CD4-positive, alpha-beta memory T cell (primary cell): ENCODE results near the gene CCDC167. TPM values are rescaled to one million over a fixed set of nuclear protein-coding genes. Genes with fewer than 3 reads are reported as not detected.

Source experiments
- CTCF ChIA-PET: fragments of 350-600 bp; sonication (Branson Sonifier 250); formaldehyde crosslinking; loops from one replicate; lab custom pipeline; 2021; ENCODE audit warnings: inconsistent platforms; ENCODE audit not compliant: partially characterized antibody; lab: Charles Lee
- POLR2A ChIA-PET: fragments of 350-600 bp; sonication (Branson Sonifier 250); formaldehyde crosslinking; loops from one replicate; lab custom pipeline; 2021; ENCODE audit not compliant: partially characterized antibody; lab: Charles Lee
- DNase-seq, 5 donors: peaks; one replicate each; pipeline versions ENCODE4 v3.0.0 to v3.0.0-alpha.2; 2020 to 2022; ENCODE audit warnings: mixed read lengths in 1 of 5
- H3K27ac ChIP-seq: one replicate; pipeline ENCODE4 v1.7.0; 2013; ENCODE audit warnings: low read depth, low read length
- H3K27me3 ChIP-seq: 2 replicates; pipeline ENCODE4 v1.7.0; 2013; ENCODE audit warnings: mild to moderate bottlenecking, low read length, moderate library complexity; ENCODE audit not compliant: insufficient read depth
- H3K36me3 ChIP-seq: 2 replicates; pipeline ENCODE4 v1.7.0; 2013; ENCODE audit warnings: mild to moderate bottlenecking, low read length, moderate library complexity; ENCODE audit not compliant: insufficient read depth
- H3K4me1 ChIP-seq: 2 replicates; pipeline ENCODE4 v1.7.0; 2013; ENCODE audit warnings: mild to moderate bottlenecking, low read length, moderate library complexity; ENCODE audit not compliant: insufficient read depth
- H3K4me3 ChIP-seq, 2 donors: one replicate each; pipeline ENCODE4 v1.7.0; 2013; ENCODE audit warnings: low read length in 2 of 2, mild to moderate bottlenecking in 1 of 2
- H3K9me3 ChIP-seq, 2 donors: one replicate each; pipeline ENCODE4 v1.7.0; 2013; ENCODE audit warnings: low read length in 2 of 2, control low read depth in 1 of 2; ENCODE audit not compliant: control insufficient read depth in 1 of 2
- H3K27ac Mint-ChIP-seq, 7 donors: one replicate each; pipeline ENCODE4 v1.8.0; 2020 to 2021; ENCODE audit warnings: mixed read lengths in 7 of 7, mild to moderate bottlenecking in 6 of 7, inconsistent platforms in 3 of 7, moderate library complexity in 3 of 7
- H3K27me3 Mint-ChIP-seq, 2 donors: one replicate each; pipeline ENCODE4 v1.8.0; 2020 to 2021; ENCODE audit warnings: mixed read lengths in 2 of 2
- H3K36me3 Mint-ChIP-seq, 2 donors: one replicate each; pipeline ENCODE4 v1.8.0; 2020 to 2021; ENCODE audit warnings: mixed read lengths in 2 of 2, inconsistent platforms in 1 of 2, mild to moderate bottlenecking in 1 of 2
- H3K4me1 Mint-ChIP-seq, 4 donors: one replicate each; pipeline ENCODE4 v1.8.0; 2020 to 2021; ENCODE audit warnings: mixed read lengths in 4 of 4, mild to moderate bottlenecking in 1 of 4
- H3K4me3 Mint-ChIP-seq, 8 donors: one replicate each; pipeline ENCODE4 v1.8.0; 2020 to 2021; ENCODE audit warnings: mixed read lengths in 8 of 8, mild to moderate bottlenecking in 7 of 8, moderate library complexity in 6 of 8, inconsistent platforms in 3 of 8
- H3K9me3 Mint-ChIP-seq, 8 donors: one replicate each; pipeline ENCODE4 v1.8.0; 2020 to 2021; ENCODE audit warnings: mixed read lengths in 8 of 8, mild to moderate bottlenecking in 5 of 8, inconsistent platforms in 3 of 8, moderate library complexity in 1 of 8
- intact Hi-C: fragments of 100-400 bp; cut with micrococcal nuclease; formaldehyde crosslinking; loops from one replicate; pipeline ENCODE4 v1.15.1; 2023
- polyA plus RNA-seq, 2 donors: library from polyadenylated mRNA; unstranded; fragments of 300-500 nt; fragmentation: Illumina TruSeq; gene quantifications; one replicate each; pipeline ENCODE4 v1.2.3, GENCODE V29; 2021
- total RNA-seq, 2 experiments: library from RNA; stranded (reverse); gene quantifications; one replicate each; pipeline ENCODE4 v1.2.3, GENCODE V29; 2021

The CCDC167 gene
- total and polyA plus RNA-seq, 4 experiments from 2014 or later = 25.1 to 226 (median 89.2) TPM

DNA sequence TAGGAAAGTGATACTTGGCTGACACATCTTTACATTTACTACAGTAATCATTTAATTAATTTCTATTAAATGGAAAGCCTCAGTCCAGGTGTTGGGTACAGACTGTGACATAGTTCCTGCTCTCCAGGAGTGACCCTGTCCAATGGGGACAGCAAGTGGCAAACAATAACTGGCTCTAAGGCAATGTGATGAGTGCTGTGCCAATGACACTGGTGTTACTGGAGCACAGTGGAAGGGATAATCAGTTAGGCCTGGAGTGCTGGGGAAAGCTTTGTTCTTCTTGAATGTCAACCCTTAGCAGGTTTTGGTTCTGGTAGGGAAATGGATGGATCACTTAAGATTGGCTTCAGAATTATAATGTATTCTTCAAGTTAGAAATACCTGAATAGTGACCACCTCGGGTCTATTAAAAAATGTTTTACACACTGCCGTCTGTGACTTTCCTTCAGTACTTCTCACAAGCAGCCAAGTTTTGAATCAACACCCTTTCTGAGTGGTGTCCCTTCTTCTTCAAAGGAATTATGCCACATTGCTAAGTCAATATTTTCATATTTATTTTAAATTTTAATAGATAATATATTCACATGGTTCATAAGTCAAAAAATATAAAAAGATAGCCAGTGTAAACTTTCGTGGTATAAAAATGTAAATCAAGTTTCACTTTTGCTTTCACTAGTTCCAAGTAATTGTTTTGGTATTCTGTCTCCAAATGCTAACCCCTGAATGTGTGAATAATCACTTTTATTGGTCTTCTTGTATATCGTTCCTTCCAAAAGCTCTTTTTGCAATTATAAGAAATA is 57.1 kb downstream of the CCDC167 start:
- CTCF ChIA-PET = interaction anchor here (1.3 kb wide), 1 partner anchor 9 kb away, joined by 3 read pairs; no protein-coding TSS in a partner anchor
- peak in 3 of 5 donors; percentile 5 to 19 (median 13) for DNase-seq
- intact Hi-C loops = no loop called here

DNA sequence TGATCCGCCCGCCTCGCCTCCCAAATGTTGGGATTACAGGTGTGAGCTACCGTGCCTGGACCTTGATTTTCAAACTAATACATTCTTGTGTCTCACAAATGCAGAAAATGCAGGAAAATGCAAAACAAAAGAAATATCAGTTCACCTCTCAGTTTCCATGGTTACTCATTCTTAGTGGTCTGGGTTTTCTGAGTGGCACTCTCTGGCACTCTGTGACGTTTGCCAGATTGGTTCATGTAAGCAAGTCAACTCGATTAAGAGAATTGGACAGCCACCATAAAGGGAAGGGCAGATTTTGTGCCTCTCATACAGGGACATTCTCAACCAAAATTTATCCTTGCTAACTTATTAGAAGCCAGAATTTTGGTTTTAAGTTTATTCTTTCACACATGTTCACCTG is 58.0 kb downstream of the CCDC167 start:
- Mint-ChIP-seq H3K36me3 (peaks cover 49 to 71% of the 10 kb centered on the region in 2 donors), H3K4me3 (peak overlapping the region in 5 of 8 donors; percentile 33 to 64 (median 46)), H3K27me3 (no peaks in the 10 kb centered on the region), H3K27ac (peak overlapping the region; percentile 68 to 96 (median 94)), H3K9me3 (no peaks in the 10 kb centered on the region), H3K4me1 (peaks cover 21 to 56% (median 41%) of the 10 kb centered on the region in 4 donors)
- peak overlapping the region; percentile 72 for H3K27ac ChIP-seq
- POLR2A ChIA-PET = interaction anchor here (1.6 to 3.6 kb wide), 2 partner anchors 8 to 75 kb away, joined by 5 to 40 read pairs; partner anchors contain the start of gene CMTR1
- peaks cover 39% of the 10 kb centered on the region for H3K36me3 ChIP-seq
- no peaks in the 10 kb centered on the region for H3K27me3 ChIP-seq
- CTCF ChIA-PET = no interaction called here
- intact Hi-C loops = no loop called here
- H3K9me3 ChIP-seq = no peaks in the 10 kb centered on the region
- DNase-seq = no peak
- no peak overlapping the region for H3K4me3 ChIP-seq
- peaks cover 19% of the 10 kb centered on the region for H3K4me1 ChIP-seq

More for the DNA sequence above, 57.1 kb downstream of the CCDC167 start:
- H3K36me3 Mint-ChIP-seq = peaks cover 49 to 69% of the 10 kb centered on the region in 2 donors
- Histone ChIP-seq H3K36me3 (peaks cover 40% of the 10 kb centered on the region), H3K27ac (peak overlapping the region; percentile 72), H3K4me3 (peak overlapping the region in 1 of 2 donors; percentile 48), H3K27me3 (no peaks in the 10 kb centered on the region), H3K9me3 (no peaks in the 10 kb centered on the region), H3K4me1 (peaks cover 19% of the 10 kb centered on the region)
- H3K27me3 Mint-ChIP-seq = no peaks in the 10 kb centered on the region
- peak overlapping the region; percentile 81 to 94 (median 90) for H3K4me3 Mint-ChIP-seq
- no peaks in the 10 kb centered on the region for H3K9me3 Mint-ChIP-seq
- peaks cover 18 to 49% (median 36%) of the 10 kb centered on the region in 4 donors for H3K4me1 Mint-ChIP-seq
- H3K27ac Mint-ChIP-seq = peak overlapping the region; percentile 68 to 96 (median 95)
- POLR2A ChIA-PET = interaction anchor here (3.6 kb wide), 1 partner anchor 9 kb away, joined by 40 read pairs; the partner anchor contains the start of gene CMTR1

DNA sequence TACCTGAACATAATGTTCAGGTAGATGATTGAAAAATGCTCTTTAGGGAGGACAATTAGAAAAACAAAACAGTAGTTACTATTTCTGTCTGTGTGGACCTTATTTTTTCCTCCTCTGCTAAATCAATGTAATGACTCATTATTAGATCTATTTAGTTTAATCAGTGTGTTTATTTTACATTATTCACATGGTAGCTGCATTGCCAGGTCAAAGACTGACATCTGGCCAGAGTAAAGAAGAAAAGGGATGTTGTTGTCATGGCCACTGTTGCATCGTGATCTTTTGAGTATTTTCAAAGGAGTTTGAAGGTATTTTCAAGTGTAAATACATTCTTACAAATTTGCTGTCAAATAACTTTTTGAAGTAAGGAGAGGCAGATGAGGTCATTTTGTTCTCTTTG is 60.8 kb downstream of the CCDC167 start:
- H3K9me3 Mint-ChIP-seq = no peaks in the 10 kb centered on the region
- Histone ChIP-seq H3K4me3 (no peak overlapping the region), H3K9me3 (no peaks in the 10 kb centered on the region), H3K27me3 (no peaks in the 10 kb centered on the region), H3K4me1 (peaks cover 39% of the 10 kb centered on the region), H3K36me3 (peaks cover 40% of the 10 kb centered on the region), H3K27ac (no peak overlapping the region)
- H3K36me3 Mint-ChIP-seq = peaks cover 33 to 67% of the 10 kb centered on the region in 2 donors
- no peak for DNase-seq
- POLR2A ChIA-PET = no interaction called here
- CTCF ChIA-PET = no interaction called here
- H3K27ac Mint-ChIP-seq = peak overlapping the region in 2 of 7 donors; percentile 3 to 29
- H3K4me1 Mint-ChIP-seq = peaks cover 33 to 79% (median 58%) of the 10 kb centered on the region in 4 donors
- no peak overlapping the region for H3K4me3 Mint-ChIP-seq
- no peaks in the 10 kb centered on the region for H3K27me3 Mint-ChIP-seq
- intact Hi-C loops = no loop called here

DNA sequence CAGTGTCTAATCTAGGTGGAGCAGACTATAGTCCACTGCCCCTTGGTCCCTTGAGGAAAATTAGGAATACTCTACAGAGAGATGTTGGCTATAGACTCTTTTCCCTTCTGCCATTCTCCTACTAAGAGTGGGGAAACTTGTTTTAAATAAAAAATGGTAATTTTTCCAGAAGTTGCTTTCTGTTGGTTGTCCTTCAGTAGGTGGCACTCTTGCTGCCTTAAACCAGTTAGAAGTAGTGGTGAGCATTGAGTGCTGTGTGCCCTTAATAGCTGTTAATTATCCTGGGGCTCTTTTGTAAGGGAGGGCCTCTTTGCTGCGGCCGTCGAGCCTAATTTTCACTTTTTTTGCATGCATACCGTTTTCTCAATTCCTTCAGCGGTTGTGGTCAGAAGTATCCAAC is 63.9 kb downstream of the CCDC167 start:
- H3K27me3 ChIP-seq = no peaks in the 10 kb centered on the region
- Mint-ChIP-seq H3K4me1 (peaks cover 27 to 74% (median 51%) of the 10 kb centered on the region in 4 donors), H3K4me3 (peak overlapping the region in 1 of 8 donors; percentile 66), H3K27me3 (no peaks in the 10 kb centered on the region), H3K9me3 (no peaks in the 10 kb centered on the region), H3K27ac (peak overlapping the region in 3 of 7 donors; percentile 53 to 100 (median 79)), H3K36me3 (peaks cover 32 to 64% of the 10 kb centered on the region in 2 donors)
- peaks cover 37% of the 10 kb centered on the region for H3K36me3 ChIP-seq
- H3K27ac ChIP-seq = no peak overlapping the region
- intact Hi-C loops = no loop called here
- no peak overlapping the region for H3K4me3 ChIP-seq
- DNase-seq = no peak
- POLR2A ChIA-PET = no interaction called here
- no peaks in the 10 kb centered on the region for H3K9me3 ChIP-seq
- CTCF ChIA-PET = no interaction called here
- H3K4me1 ChIP-seq = peaks cover 32% of the 10 kb centered on the region

DNA sequence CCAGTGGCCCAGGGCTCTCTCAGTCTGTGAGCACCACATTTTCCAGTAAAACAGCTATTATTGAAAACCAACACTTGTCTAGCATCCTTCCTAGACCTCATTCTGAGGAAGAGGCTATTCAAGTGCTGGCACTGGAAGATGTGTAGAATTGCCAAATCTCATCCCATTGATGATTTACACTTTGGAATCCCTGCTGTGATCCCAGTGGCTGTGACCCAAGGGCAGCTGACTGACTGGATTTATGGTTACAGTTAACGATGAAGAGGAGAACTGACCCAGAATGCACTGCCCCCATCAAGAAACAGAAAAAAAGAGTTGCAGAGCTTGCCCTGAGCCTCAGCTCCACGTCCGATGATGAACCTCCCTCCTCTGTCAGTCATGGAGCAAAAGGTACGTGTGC is 64.3 kb downstream of the CCDC167 start:
- Mint-ChIP-seq H3K9me3 (no peaks in the 10 kb centered on the region), H3K4me3 (peak overlapping the region in 1 of 8 donors; percentile 66), H3K27ac (peak overlapping the region in 3 of 7 donors; percentile 53 to 100 (median 79)), H3K27me3 (no peaks in the 10 kb centered on the region), H3K36me3 (peaks cover 32 to 60% of the 10 kb centered on the region in 2 donors), H3K4me1 (peaks cover 27 to 70% (median 50%) of the 10 kb centered on the region in 4 donors)
- no peaks in the 10 kb centered on the region for H3K27me3 ChIP-seq
- H3K4me1 ChIP-seq = peaks cover 32% of the 10 kb centered on the region
- H3K36me3 ChIP-seq = peaks cover 37% of the 10 kb centered on the region
- no peak overlapping the region for H3K27ac ChIP-seq
- DNase-seq = no peak
- ChIA-PET POLR2A (no interaction called here), CTCF (no interaction called here)
- intact Hi-C loops = no loop called here
- no peak overlapping the region for H3K4me3 ChIP-seq
- no peaks in the 10 kb centered on the region for H3K9me3 ChIP-seq

DNA sequence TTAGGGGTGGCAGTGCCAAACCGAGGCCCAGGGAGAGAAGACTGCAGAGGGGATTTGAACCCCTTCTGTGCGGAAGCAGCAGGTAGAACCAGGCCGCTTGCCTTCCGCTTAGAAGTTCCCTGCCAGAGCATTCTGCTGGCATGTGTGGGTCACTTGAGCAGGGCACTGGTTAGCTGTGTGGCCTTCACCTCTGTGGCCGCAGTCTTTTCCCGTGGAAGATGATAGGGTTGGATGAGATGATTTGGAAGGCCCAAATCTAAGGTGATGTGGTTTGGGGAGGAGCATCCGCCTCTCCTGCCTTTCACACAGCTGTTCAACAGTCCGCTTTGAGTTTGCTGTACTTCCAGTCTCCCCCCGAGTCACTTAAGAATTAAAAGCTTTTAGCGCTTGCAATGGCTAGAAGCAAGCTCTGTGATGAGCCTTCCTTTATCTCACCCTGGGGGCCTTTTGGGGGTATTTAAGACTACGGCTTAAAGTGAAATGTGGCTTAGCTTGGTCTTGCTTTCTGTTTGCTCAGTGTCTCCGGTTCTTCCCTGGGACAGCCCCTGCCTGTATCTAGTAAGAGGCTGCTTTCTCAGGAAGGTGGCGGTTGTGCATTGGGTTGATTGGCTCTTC is 65.9 kb downstream of the CCDC167 start:
- Mint-ChIP-seq H3K4me1 (peaks cover 24 to 57% (median 43%) of the 10 kb centered on the region in 4 donors), H3K9me3 (peaks cover 0 to 7% (median 0%) of the 10 kb centered on the region in 8 donors), H3K4me3 (peak overlapping the region; percentile 90 to 98 (median 93)), H3K27me3 (peaks cover 3% of the 10 kb centered on the region in 2 donors), H3K36me3 (peaks cover 24 to 46% of the 10 kb centered on the region in 2 donors), H3K27ac (peak overlapping the region; percentile 95 to 100 (median 97))
- peaks cover 32% of the 10 kb centered on the region for H3K4me1 ChIP-seq
- peak overlapping the region; percentile 96 for H3K27ac ChIP-seq
- H3K4me3 ChIP-seq = peak overlapping the region; percentile 61 to 95
- no peaks in the 10 kb centered on the region for H3K27me3 ChIP-seq
- H3K36me3 ChIP-seq = peaks cover 30% of the 10 kb centered on the region
- peak; percentile 32 to 65 (median 45) for DNase-seq
- intact Hi-C loops = loop anchor here (1.0 to 5.0 kb wide), 5 partner anchors 69 to 384 kb away; partner anchors contain the start of gene ZFAND3
- H3K9me3 ChIP-seq = no peaks in the 10 kb centered on the region
- ChIA-PET CTCF (interaction anchor here (1.0 to 1.2 kb wide), 3 partner anchors 9 to 108 kb away, joined by 3 read pairs; no protein-coding TSS in a partner anchor), POLR2A (interaction anchor here (0.5 to 2.5 kb wide), 19 partner anchors 9 to 1313 kb away, joined by 3 to 40 read pairs (median 4); partner anchors contain the start of genes CCDC167, MDGA1, PPIL1 and RNF8)
